Raji (cell line): Measurements from ENCODE around the gene HOXA11.

Experiments
- POLR2A ChIP-seq: IDR thresholded peaks from 2 replicates; pipeline ENCODE4 v1.6.1; 2011; ENCODE audit warnings: low read depth, low read length, control low read depth; ENCODE audit not compliant: insufficient read depth

The HOXA11 gene

DNA sequence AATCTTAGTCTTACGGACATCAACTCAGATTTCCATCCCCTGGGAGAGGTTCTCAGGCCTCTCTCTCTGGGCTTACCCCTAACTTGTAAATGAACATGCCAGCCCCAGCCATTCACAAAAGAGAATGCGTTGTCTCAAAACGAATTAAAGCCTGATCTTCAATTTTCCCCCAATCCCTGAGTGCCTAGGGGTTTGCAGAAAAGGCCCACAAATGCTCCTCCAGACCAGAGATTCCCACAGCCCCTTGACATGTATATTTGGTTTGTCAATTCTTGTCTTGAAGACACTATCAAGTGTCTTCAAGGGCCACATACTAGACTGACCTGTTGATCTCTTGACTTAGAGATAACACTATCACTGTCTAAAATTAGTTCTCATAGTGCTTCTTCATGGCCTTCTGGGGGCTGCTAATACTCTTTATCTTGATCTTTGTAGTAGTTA, 26.8 kb upstream of the HOXA11 start:
- no peak for TF ChIP-seq POLR2A

DNA sequence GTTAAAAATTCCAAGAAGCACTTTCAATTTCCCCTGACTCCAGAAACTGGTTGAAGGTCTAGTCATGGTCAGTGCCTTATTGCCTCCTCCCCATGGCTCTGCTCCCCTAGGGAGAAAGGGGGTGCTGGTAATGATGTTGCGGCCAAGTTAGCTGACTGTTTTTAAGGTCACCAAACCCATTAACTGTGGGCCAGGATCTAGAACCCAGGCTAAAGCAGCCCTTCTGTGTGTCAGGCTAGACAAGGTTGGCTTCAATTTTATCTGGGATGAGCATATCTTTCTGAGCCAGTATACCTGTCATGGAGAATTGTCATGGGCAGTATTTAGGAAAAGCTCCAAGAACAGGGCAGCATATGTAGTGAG, 26.0 kb upstream of the HOXA11 start:
- TF ChIP-seq POLR2A, result no peak

DNA sequence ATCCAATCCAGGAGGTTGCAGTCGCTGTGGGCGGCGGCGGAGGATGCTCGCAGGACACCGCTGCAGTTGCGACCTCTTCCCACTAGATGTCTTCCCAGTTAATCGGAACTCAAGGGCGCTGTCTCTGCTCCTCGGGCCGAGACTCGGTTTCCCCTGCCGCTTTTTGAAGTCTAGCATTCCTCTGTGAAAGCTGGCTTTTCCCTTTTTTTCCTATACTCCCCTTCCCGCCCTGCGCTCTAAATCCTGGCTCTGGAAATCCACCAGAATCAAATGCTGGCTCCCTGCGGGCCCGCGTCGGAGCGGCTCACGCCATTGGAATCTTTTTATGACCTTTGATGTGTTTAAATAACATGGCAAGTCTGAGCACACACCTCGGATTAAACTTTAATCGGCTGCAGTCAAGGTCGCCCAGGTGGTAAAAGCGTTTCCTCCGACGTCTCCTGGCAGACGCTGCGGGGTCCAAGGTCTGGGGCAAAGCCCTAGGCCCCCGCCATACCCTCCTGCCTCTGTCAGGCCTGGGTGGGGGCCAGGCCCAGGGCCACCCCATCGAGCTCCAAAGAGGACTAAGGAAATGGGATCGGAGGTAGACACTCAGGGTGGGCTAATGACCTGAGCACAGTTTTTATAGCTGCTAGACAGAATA, 25.5 kb upstream of the HOXA11 start:
- no peak for TF ChIP-seq POLR2A

DNA sequence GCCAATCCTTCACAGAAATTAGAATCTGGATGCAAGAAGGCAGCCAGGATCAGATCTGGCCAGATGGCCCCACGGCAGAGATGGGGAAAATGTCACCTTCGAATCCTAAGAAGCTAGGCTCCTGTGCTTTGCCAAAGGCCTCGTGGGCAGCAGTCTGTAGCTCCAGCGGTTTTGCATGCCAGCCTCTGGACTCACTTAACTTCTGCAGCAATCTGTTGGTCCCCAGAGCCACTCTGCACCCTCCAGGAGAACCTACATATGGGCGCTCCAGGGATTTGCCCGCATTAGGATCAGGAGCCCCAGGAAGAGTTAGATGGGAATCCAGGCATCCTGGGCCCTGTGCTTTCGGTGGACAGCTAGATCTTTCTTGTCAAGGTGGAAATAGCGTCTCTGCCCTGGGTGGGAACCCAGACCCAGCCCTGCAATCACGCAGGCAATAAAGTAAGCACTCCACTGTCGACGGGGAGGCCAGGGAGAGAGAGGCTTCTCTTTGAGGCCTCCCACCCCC, 25.0 kb upstream of the HOXA11 start:
- no peak for TF ChIP-seq POLR2A

- no peak for TF ChIP-seq POLR2A
Measured at GRCh38 chr7:27208998-27209397, 24.0 kb upstream of the HOXA11 start.

DNA sequence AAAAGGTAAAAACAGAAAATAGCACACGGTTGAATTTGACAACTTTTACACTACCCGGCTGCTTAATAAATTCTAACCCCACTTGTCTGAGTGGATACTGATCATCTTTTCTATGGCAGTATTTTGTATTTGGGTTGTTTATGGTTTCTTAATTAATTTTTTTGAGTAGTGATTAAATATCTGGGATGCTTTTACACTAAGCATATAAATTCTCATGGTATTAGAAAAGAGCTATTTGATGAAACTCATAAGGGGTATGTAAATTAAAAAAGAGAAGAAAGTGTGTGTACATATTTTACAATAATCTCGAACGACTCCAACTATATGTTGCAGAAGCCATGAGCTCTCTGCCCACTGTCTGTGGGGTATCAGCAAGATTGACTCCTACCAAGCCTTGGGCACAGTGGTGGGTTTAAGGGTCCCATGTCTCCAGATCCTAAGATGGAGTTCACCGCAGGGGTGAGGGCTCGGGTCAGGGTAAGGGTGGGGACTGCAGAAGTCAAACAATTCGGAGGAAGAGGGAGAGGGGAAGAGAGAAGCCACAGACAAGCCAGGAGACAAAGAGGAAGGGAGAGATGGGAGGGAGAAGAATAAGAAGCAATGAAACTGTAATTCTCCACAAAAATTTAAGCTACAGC, 22.4 kb upstream of the HOXA11 start:
- no peak for TF ChIP-seq POLR2A

GRCh38 chr7:27205325-27206280, 20.6 kb upstream of the HOXA11 start:
- no peak for TF ChIP-seq POLR2A

DNA sequence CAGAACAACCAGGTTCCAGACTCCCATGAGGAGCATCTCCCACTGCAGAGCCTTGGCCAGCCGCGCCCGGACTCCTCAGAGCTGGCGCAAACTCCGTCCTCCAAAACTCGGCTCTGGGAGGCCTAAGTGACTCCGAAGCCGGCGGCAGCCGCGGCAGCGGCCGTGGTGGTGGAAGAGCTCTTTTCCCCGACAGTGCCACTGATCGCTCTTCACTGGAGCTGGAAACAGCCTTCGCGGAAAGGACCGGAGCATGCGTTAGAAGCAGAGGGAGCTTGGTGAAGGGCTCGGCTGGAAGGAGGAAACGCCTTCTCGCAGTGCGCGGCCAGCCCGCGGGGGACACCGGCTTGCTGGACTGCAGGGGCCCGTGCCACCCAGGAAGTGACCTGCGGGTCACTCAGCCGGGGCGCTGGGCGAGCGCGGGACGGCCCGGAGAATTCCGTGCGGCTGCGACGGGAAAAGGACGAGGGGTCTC, 19.9 kb upstream of the HOXA11 start:
- no peak for TF ChIP-seq POLR2A

DNA sequence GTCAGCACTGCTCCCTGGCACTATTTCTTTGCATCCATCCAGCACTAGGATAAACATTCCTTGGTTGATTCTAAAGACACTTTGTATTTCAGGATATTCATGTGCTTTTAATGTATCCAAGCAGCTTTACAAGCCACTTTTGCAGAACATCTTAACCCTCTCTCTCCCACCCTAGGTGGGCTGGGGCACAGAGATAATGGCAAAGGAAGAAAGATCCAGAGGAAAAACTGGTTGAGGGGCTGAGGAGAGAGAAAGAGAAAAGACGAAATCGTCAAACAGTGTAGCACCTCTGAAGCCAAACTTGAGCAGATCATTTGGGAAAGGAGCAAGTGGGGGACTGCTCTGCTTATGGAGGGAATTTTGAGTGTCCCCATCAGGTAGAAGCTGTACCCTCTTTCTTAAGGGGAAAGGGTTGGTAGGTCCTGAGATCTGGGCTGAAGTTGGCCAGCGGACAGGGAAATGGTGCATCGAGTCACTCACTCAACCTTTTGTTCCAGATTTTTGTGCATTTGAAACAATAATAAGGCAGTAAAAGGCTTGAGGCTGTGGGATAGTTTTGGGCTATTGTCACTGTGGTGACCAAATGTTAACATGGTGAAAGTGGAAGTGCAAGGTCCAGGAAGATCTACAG, 19.0 kb upstream of the HOXA11 start:
- no peak for TF ChIP-seq POLR2A

DNA sequence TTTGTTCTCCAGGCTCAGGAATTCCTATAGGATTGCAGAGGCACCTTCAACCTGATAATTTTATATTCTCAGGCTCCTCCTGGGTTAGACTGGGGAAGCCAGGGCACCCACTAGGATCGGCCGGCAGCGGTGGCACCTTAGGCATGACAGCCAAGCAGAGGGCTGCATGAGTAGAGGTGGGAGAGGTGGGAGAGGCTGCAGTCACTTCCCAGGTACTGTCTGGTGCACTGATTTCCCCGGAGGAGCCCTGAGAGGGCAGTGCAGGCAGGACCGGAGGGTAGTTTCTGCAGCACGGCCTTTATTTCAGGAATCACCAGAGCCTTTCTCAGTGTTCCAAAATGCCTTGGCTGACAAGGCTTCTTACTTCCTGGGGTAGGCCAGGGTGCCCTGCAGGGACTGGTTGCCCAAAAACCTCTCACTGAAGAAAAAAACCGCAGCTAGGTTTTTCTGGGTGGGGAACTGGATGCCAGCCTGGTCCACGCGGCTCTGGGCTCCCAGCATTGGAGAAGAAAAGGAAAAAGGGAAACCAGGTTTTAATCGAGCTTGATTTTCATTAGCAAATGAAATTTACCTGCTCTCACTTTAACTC, 18.4 kb upstream of the HOXA11 start:
- no peak for TF ChIP-seq POLR2A

DNA sequence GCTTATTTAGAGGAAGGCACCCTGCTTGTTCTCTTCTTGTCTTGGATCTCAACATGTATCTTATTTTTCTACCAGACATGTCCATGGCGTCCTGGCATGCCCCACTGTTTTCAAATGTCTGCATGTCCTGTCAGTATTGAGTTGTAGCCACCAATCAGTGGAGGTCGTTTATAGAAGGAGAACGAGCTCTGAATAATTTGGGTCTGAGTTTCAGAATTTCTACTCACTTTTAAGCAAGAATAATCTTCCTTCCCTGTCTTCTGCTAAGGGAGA, 17.8 kb upstream of the HOXA11 start:
- no peak for TF ChIP-seq POLR2A

DNA sequence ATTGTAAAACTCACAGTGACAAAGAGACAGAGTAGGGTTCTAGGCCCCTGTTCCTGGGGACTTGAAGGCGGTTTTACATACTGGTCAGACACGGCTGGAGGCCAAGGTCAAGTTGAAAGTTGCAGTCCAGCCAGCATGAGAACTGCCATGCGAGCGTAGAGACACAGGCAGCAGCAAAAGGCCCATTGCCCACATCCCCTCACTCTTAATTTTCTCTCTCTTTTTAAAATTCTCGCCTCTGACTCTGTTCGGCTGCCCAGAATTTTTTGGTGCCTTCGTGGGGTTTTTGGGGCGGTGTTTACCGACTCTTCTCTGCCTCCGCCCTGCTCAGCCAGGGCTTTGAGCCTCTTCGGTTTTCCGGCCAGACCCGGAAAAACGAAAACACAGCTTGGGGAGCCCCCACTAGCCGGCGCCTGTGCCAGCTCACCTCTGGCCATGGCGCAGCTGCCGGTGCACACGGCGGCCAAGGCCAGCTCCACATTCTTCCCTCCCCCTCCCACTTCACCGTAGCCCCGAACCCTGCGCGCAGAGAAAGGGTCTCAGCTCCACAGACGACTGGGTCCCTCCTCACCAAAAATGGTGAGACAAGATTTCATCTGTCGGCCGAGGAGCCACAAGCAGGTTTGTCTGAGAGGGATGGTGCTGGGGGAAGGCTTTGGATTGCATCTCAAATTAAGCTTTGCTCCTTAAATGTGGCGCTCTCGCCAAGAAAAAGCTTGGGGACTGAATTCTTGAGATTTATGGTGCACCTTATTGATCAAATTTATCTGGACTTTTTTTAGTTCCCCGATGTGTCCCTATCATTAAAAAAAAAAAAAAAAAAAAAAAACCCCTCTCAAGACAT, 17.2 kb upstream of the HOXA11 start:
- no peak for TF ChIP-seq POLR2A

DNA sequence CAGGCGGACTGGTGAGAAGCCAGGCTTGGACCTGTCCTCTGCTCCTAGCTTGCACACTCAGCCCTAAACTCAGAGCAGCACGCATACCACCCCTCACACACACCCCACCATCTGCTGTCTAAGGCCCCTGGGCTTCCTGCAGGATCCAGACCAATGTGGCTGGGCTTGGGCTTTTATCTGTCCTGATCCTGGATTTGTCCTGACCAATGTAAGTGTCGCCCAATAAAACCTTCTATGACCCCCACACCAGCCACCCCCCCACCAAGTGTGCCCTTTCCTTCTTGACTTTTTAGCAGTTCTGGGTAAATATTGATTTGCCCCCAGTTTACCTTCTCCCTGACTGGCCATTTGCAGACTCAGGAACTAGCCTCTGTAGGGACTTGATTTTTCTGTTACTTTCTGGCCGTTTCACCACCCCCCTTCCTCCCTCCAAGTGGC, 16.6 kb upstream of the HOXA11 start:
- TF ChIP-seq POLR2A, result no peak

DNA sequence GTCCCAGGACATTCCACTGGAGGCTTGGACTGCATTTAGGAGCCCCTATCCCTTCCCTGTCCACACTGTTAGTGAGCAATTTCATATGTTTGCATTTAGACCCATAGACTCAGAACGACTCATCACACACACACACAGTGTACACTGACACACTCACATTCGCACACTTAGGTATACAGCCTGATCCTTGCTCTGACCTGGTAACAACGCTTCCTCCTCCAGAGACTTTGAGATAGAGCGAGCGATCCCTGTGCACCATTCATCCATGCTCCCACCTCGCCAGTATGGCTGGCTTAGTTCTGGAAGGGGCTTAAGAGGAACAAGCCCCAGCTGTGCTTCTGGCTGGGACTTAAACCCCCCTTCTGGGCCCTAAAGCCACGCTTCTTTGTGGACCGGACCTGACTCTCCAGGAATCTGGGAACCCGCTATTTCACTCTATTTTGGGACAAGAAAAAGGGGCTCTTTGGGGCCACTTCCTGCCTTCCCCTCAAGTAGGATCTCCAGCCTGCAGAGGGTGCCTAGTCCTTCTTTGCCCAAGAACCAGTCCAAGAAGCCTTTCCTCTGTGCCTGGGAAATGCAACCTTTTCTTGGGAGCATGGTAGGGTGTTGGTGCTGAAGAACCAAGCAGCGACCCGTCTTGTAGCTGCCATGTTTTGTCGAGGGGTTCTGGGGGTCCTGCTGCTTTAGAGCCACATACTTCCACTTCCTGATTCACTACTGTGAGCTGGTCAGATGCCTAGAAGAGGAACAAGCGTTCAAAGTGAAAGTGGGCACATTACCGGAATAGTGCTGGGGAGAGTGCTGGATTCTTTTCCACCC, 15.9 kb upstream of the HOXA11 start:
- no peak for TF ChIP-seq POLR2A
